WTC11 (cell line): ENCODE results near the gene ADGRA1. TPM values are rescaled to one million over a fixed set of nuclear protein-coding genes. Genes with fewer than 3 reads are reported as not detected.

ENCODE experiments used
- ATAC-seq: fragments of 200-7000 bp; cut with Tn5 transposase; 2 replicates; pipeline ENCODE4 v1.10.0; 2021; ENCODE audit warnings: mild to moderate bottlenecking, moderate library complexity
- CTCF ChIA-PET: fragments of 300-600 bp; sonication (Branson Sonifier 250); formaldehyde crosslinking; loops from one replicate; lab custom pipeline; 2021; ENCODE audit warnings: antibody characterized with exemption; lab: Charles Lee
- POLR2A ChIA-PET: fragments of 350-600 bp; sonication (Branson Sonifier 250); formaldehyde crosslinking; loops from one replicate; lab custom pipeline; 2021; ENCODE audit warnings: antibody characterized with exemption; lab: Charles Lee
- DNase-seq: peaks from one replicate; pipeline ENCODE4 v3.0.0; 2021; ENCODE audit warnings: low spot score
- H3K27ac Mint-ChIP-seq: 2 replicates; pipeline ENCODE4 v1.8.0; 2021; ENCODE audit warnings: mixed read lengths
- H3K27me3 Mint-ChIP-seq: 2 replicates; pipeline ENCODE4 v1.8.0; 2021; ENCODE audit warnings: low read depth, mild to moderate bottlenecking, moderate library complexity, mixed read lengths
- H3K36me3 Mint-ChIP-seq: 2 replicates; pipeline ENCODE4 v1.8.0; 2021; ENCODE audit warnings: mixed read lengths
- H3K4me1 Mint-ChIP-seq: 2 replicates; pipeline ENCODE4 v1.8.0; 2022; ENCODE audit warnings: mixed read lengths
- H3K4me3 Mint-ChIP-seq: 2 replicates; pipeline ENCODE4 v1.8.0; 2021; ENCODE audit warnings: mild to moderate bottlenecking, moderate library complexity, mixed read lengths
- H3K9me3 Mint-ChIP-seq: 2 replicates; pipeline ENCODE4 v1.8.0; 2021; ENCODE audit warnings: mixed read lengths
- E2F4 ChIP-seq: sonication (generic); formaldehyde crosslinking; IDR thresholded peaks from 2 replicates; pipeline ENCODE4 v1.8.1; 2022; ENCODE audit warnings: low read depth, mild to moderate bottlenecking, moderate library complexity, missing genetic modification reagents, borderline replicate concordance
- ELF4 ChIP-seq: sonication (generic); formaldehyde crosslinking; IDR thresholded peaks from 2 replicates; pipeline ENCODE4 v1.8.1; 2022; ENCODE audit warnings: low read depth, mild to moderate bottlenecking, moderate library complexity, missing genetic modification reagents
- FOXP1 ChIP-seq: sonication (generic); formaldehyde crosslinking; IDR thresholded peaks from 2 replicates; pipeline ENCODE4 v1.8.0; 2022; ENCODE audit warnings: missing genetic modification reagents, mild to moderate bottlenecking, moderate library complexity, borderline replicate concordance
- IRF2 ChIP-seq: sonication (generic); formaldehyde crosslinking; IDR thresholded peaks from 2 replicates; pipeline ENCODE4 v1.8.0; 2022; ENCODE audit warnings: low read depth, missing genetic modification reagents, borderline replicate concordance
- MXD4 ChIP-seq: fragments of 250-450 bp; sonication (Bioruptor Pico); IDR thresholded peaks from 2 replicates; pipeline ENCODE4 v1.8.0; 2021; ENCODE audit warnings: mild to moderate bottlenecking, moderate library complexity, borderline replicate concordance
- PRRX2 ChIP-seq: fragments of 250-450 bp; sonication (Bioruptor Pico); IDR thresholded peaks from 2 replicates; pipeline ENCODE4 v1.8.0; 2021; ENCODE audit warnings: mild to moderate bottlenecking
- RORB ChIP-seq: fragments of 250-450 bp; sonication (Bioruptor Pico); IDR thresholded peaks from 2 replicates; pipeline ENCODE4 v1.9.0; 2021; ENCODE audit warnings: mild to moderate bottlenecking
- SOX15 ChIP-seq: fragments of 250-450 bp; sonication (Bioruptor Pico); IDR thresholded peaks from 2 replicates; pipeline ENCODE4 v1.9.0; 2021; ENCODE audit warnings: mild to moderate bottlenecking
- TEAD1 ChIP-seq: sonication (generic); formaldehyde crosslinking; IDR thresholded peaks from 2 replicates; pipeline ENCODE4 v1.8.0; 2022; ENCODE audit warnings: mild to moderate bottlenecking, missing genetic modification reagents
- ZBTB21 ChIP-seq: sonication (generic); formaldehyde crosslinking; IDR thresholded peaks from 2 replicates; pipeline ENCODE4 v1.8.1; 2023; ENCODE audit warnings: mild to moderate bottlenecking, missing genetic modification reagents, borderline replicate concordance
- ZNF219 ChIP-seq: sonication (generic); formaldehyde crosslinking; IDR thresholded peaks from 2 replicates; pipeline ENCODE4 v1.8.0; 2023; ENCODE audit warnings: missing genetic modification reagents, mild to moderate bottlenecking, borderline replicate concordance
- total RNA-seq: library from RNA; stranded (reverse); gene quantifications from 3 replicates; pipeline ENCODE4 v1.2.3, GENCODE V29; 2021
- TF ChIP-seq, protein P1 (sequence below): sonication (generic); formaldehyde crosslinking; IDR thresholded peaks from 2 replicates; pipeline ENCODE4 v1.8.0; 2022; ENCODE audit warnings: mild to moderate bottlenecking, missing genetic modification reagents
- TF ChIP-seq, protein P2 (sequence below): sonication (generic); formaldehyde crosslinking; IDR thresholded peaks from 2 replicates; pipeline ENCODE4 v1.8.0; 2022; ENCODE audit warnings: missing genetic modification reagents
- TF ChIP-seq, protein P3 (sequence below): sonication (generic); formaldehyde crosslinking; IDR thresholded peaks from 2 replicates; pipeline ENCODE4 v1.8.1; 2022; ENCODE audit warnings: low read depth, missing genetic modification reagents, borderline replicate concordance
- TF ChIP-seq, protein P4 (sequence below): sonication (generic); formaldehyde crosslinking; IDR thresholded peaks from 2 replicates; pipeline ENCODE4 v1.8.1; 2023; ENCODE audit warnings: mild to moderate bottlenecking, missing genetic modification reagents
- TF ChIP-seq, protein P5 (sequence below): sonication (generic); formaldehyde crosslinking; IDR thresholded peaks from 2 replicates; pipeline ENCODE4 v1.8.1; 2023; ENCODE audit warnings: mild to moderate bottlenecking, missing genetic modification reagents, moderate library complexity
- TF ChIP-seq, protein P6 (sequence below): sonication (generic); formaldehyde crosslinking; IDR thresholded peaks from 2 replicates; pipeline ENCODE4 v1.8.0; 2022; ENCODE audit warnings: mild to moderate bottlenecking, missing genetic modification reagents

The ADGRA1 gene
- total RNA-seq, 1 experiment from 2014 or later = 0.20 TPM

DNA sequence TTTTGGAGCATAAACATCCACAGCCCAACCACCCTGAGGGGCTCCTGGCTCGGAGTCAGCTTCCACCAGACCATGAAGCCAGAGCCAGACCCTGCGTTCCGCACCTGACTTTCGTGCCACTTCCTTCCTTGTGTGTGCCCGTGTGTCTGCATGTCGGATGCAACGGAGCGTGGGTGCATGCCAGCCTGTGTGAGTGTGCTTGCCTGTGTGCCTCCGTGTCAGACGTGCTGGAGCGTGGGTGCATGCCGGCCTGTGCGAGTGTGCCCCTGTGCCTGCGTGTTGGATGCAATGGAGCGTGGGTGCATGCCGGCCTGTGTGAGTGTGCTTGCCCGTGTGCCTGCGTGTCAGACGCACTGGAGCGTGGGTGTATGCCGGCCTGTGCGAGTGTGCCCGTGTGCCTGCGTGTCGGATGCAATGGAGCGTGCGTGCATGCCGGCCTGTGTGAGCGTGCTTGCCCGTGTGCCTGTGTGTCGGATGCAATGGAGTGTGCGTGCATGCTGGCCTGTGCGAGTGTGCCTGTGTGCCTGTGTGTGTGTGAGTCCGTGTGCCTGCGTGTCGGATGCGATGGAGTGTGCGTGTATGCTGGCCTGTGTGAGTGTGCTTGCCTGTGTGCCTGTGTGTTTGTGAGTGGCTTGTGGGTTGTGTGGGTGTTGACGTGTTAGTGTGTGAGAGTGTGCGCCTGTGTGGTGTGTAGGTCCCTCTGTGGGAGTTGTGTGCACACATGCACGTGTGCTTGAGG is 44.2 kb downstream of the ADGRA1 start (continued):
- no peak for TF ChIP-seq MXD4
- no peak for TF ChIP-seq PRRX2 (CRISPR knock-in tag)
- TF ChIP-seq TEAD1 = no peak
- TF ChIP-seq, all 79 proteins: peak for 0

- ChIA-PET CTCF (interaction anchor here (1.5 kb wide), 1 partner anchor 65 kb away, joined by 3 read pairs; no protein-coding TSS in a partner anchor), POLR2A (interaction anchor here (0.6 kb wide), 1 partner anchor 62 kb away, joined by 4 read pairs; no protein-coding TSS in a partner anchor)
- DNase-seq = no peak
- Mint-ChIP-seq H3K27me3 (no peaks in the 10 kb centered on the region), H3K27ac (no peak overlapping the region), H3K4me1 (no peaks in the 10 kb centered on the region), H3K4me3 (no peak overlapping the region), H3K36me3 (no peaks in the 10 kb centered on the region), H3K9me3 (no peaks in the 10 kb centered on the region)
- TF ChIP-seq, protein P1, sequence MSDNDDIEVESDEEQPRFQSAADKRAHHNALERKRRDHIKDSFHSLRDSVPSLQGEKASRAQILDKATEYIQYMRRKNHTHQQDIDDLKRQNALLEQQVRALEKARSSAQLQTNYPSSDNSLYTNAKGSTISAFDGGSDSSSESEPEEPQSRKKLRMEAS (CRISPR knock-in tag) = no peak
- TF ChIP-seq SOX15 (CRISPR knock-in tag) (no peak), FOXP1 (no peak), RORB (CRISPR knock-in tag) (no peak), ZNF219 (no peak), IRF2 (CRISPR knock-in tag) (no peak), ELF4 (CRISPR knock-in tag) (no peak), ZBTB21 (CRISPR knock-in tag) (no peak), E2F4 (no peak)
- TF ChIP-seq, protein P2, sequence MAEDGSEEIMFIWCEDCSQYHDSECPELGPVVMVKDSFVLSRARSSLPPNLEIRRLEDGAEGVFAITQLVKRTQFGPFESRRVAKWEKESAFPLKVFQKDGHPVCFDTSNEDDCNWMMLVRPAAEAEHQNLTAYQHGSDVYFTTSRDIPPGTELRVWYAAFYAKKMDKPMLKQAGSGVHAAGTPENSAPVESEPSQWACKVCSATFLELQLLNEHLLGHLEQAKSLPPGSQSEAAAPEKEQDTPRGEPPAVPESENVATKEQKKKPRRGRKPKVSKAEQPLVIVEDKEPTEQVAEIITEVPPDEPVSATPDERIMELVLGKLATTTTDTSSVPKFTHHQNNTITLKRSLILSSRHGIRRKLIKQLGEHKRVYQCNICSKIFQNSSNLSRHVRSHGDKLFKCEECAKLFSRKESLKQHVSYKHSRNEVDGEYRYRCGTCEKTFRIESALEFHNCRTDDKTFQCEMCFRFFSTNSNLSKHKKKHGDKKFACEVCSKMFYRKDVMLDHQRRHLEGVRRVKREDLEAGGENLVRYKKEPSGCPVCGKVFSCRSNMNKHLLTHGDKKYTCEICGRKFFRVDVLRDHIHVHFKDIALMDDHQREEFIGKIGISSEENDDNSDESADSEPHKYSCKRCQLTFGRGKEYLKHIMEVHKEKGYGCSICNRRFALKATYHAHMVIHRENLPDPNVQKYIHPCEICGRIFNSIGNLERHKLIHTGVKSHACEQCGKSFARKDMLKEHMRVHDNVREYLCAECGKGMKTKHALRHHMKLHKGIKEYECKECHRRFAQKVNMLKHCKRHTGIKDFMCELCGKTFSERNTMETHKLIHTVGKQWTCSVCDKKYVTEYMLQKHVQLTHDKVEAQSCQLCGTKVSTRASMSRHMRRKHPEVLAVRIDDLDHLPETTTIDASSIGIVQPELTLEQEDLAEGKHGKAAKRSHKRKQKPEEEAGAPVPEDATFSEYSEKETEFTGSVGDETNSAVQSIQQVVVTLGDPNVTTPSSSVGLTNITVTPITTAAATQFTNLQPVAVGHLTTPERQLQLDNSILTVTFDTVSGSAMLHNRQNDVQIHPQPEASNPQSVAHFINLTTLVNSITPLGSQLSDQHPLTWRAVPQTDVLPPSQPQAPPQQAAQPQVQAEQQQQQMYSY = no peak
- TF ChIP-seq, protein P3, sequence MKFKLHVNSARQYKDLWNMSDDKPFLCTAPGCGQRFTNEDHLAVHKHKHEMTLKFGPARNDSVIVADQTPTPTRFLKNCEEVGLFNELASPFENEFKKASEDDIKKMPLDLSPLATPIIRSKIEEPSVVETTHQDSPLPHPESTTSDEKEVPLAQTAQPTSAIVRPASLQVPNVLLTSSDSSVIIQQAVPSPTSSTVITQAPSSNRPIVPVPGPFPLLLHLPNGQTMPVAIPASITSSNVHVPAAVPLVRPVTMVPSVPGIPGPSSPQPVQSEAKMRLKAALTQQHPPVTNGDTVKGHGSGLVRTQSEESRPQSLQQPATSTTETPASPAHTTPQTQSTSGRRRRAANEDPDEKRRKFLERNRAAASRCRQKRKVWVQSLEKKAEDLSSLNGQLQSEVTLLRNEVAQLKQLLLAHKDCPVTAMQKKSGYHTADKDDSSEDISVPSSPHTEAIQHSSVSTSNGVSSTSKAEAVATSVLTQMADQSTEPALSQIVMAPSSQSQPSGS (CRISPR knock-in tag) = no peak
- TF ChIP-seq, protein P4, sequence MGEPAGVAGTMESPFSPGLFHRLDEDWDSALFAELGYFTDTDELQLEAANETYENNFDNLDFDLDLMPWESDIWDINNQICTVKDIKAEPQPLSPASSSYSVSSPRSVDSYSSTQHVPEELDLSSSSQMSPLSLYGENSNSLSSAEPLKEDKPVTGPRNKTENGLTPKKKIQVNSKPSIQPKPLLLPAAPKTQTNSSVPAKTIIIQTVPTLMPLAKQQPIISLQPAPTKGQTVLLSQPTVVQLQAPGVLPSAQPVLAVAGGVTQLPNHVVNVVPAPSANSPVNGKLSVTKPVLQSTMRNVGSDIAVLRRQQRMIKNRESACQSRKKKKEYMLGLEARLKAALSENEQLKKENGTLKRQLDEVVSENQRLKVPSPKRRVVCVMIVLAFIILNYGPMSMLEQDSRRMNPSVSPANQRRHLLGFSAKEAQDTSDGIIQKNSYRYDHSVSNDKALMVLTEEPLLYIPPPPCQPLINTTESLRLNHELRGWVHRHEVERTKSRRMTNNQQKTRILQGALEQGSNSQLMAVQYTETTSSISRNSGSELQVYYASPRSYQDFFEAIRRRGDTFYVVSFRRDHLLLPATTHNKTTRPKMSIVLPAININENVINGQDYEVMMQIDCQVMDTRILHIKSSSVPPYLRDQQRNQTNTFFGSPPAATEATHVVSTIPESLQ (CRISPR knock-in tag) = no peak
- TF ChIP-seq, protein P5, sequence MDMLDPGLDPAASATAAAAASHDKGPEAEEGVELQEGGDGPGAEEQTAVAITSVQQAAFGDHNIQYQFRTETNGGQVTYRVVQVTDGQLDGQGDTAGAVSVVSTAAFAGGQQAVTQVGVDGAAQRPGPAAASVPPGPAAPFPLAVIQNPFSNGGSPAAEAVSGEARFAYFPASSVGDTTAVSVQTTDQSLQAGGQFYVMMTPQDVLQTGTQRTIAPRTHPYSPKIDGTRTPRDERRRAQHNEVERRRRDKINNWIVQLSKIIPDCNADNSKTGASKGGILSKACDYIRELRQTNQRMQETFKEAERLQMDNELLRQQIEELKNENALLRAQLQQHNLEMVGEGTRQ (CRISPR knock-in tag) = no peak
- TF ChIP-seq, protein P6, sequence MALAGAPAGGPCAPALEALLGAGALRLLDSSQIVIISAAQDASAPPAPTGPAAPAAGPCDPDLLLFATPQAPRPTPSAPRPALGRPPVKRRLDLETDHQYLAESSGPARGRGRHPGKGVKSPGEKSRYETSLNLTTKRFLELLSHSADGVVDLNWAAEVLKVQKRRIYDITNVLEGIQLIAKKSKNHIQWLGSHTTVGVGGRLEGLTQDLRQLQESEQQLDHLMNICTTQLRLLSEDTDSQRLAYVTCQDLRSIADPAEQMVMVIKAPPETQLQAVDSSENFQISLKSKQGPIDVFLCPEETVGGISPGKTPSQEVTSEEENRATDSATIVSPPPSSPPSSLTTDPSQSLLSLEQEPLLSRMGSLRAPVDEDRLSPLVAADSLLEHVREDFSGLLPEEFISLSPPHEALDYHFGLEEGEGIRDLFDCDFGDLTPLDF (CRISPR knock-in tag) = no peak
- no peak for ATAC-seq
These were observed 45.0 kb downstream of the ADGRA1 start for GRCh38 chr10:133132473-133133291.
